A549 (cell line): Measurements from ENCODE around the gene GXYLT2. TPM values are rescaled to one million over a fixed set of nuclear protein-coding genes. Genes with fewer than 3 reads are reported as not detected.

ENCODE experiments used
- ATAC-seq, 2 experiments: fragments of 200-7000 bp in 1 of 2; fragments of >200 bp in 1 of 2; cut with Nextera tagmentation in 1 of 2; cut with Tn5 transposase in 1 of 2; 3 replicates each; pipeline versions ENCODE4 v1.8.0 to v1.9.1; 2018 to 2020; ENCODE audit warnings: mild to moderate bottlenecking in 1 of 2, moderate library complexity in 1 of 2
- CTCF ChIA-PET: fragments of 300-600 bp; sonication (Branson Sonifier 250); formaldehyde crosslinking; extraction: SDS; loops from one replicate; lab custom pipeline; 2021; ENCODE audit warnings: antibody characterized with exemption, inconsistent platforms; lab: Yijun Ruan, JAX
- POLR2A ChIA-PET: fragments of 350-600 bp; formaldehyde crosslinking; extraction: SDS; loops from one replicate; lab custom pipeline; 2021; ENCODE audit warnings: antibody characterized with exemption, inconsistent platforms; lab: Yijun Ruan, JAX
- DNase-seq, 2 experiments: peaks; one replicate each; pipeline versions ENCODE4 v3.0.0 to v3.0.0-alpha.2; 2011 to 2016; ENCODE audit warnings: low read depth in 1 of 2, low spot score in 1 of 2
- FAIRE-seq: peaks from 2 replicates; lab custom pipeline; 2011; peaks lifted over from hg19 to GRCh38; lab: Jason Lieb, UNC
- H3K27ac ChIP-seq, 2 experiments: fragments of >200 bp; sonication (Bioruptor Twin); formaldehyde crosslinking; 3 replicates each; pipeline ENCODE4 v1.5.1; 2016 to 2017
- H3K4me1 ChIP-seq: fragments of >200 bp; sonication (Bioruptor Twin); formaldehyde crosslinking; 3 replicates; pipeline ENCODE4 v1.6.1; 2016
- H3K4me2 ChIP-seq: fragments of >200 bp; sonication (Bioruptor Twin); formaldehyde crosslinking; 3 replicates; pipeline ENCODE4 v1.6.1; 2016
- H3K4me3 ChIP-seq: fragments of >200 bp; sonication (Bioruptor Twin); formaldehyde crosslinking; 3 replicates; pipeline ENCODE4 v1.5.1; 2016
- H3K9me3 ChIP-seq: fragments of >200 bp; sonication (Bioruptor Twin); formaldehyde crosslinking; 3 replicates; pipeline ENCODE4 v1.6.1; 2016
- BHLHE40 ChIP-seq: IDR thresholded peaks from 2 replicates; pipeline ENCODE4 v1.6.1; 2012; ENCODE audit warnings: low read depth, low read length, inconsistent platforms
- CBX8 ChIP-seq: fragments of 200-600 bp; sonication (generic); IDR thresholded peaks from 2 replicates; pipeline ENCODE4 v1.6.1; 2016
- CEBPB ChIP-seq, 2 experiments: fragments of >200 bp in 1 of 2; sonication (Bioruptor Twin) in 1 of 2; formaldehyde crosslinking in 1 of 2; IDR thresholded peaks; 2 replicates each; pipeline ENCODE4 v1.6.1; 2012 to 2016
- E2F6 ChIP-seq: IDR thresholded peaks from 2 replicates; pipeline ENCODE4 v1.6.1; 2012; ENCODE audit warnings: low read depth, borderline replicate concordance
- FOSB ChIP-seq: fragments of 250-450 bp; sonication (Bioruptor Pico); IDR thresholded peaks from 2 replicates; pipeline ENCODE4 v1.5.0; 2020; ENCODE audit warnings: mild to moderate bottlenecking, moderate library complexity
- FOXS1 ChIP-seq: fragments of 250-450 bp; sonication (Bioruptor Pico); IDR thresholded peaks from 2 replicates; pipeline ENCODE4 v1.5.0; 2020; ENCODE audit warnings: mild to moderate bottlenecking, moderate library complexity
- HDAC2 ChIP-seq: fragments of 200-600 bp; sonication (generic); IDR thresholded peaks from 2 replicates; pipeline ENCODE4 v1.6.1; 2016
- HEYL ChIP-seq: fragments of 250-450 bp; sonication (Bioruptor Pico); IDR thresholded peaks from 2 replicates; pipeline ENCODE4 v1.8.0; 2021; ENCODE audit warnings: mild to moderate bottlenecking, moderate library complexity
- HMGXB4 ChIP-seq: fragments of 250-450 bp; sonication (Bioruptor Pico); IDR thresholded peaks from 2 replicates; pipeline ENCODE4 v1.5.0; 2021; ENCODE audit warnings: mild to moderate bottlenecking, moderate library complexity, borderline replicate concordance
- HOXA7 ChIP-seq: fragments of 250-450 bp; sonication (Bioruptor Pico); IDR thresholded peaks from 2 replicates; pipeline ENCODE4 v1.5.0; 2020; ENCODE audit warnings: mild to moderate bottlenecking, moderate library complexity
- MAX ChIP-seq: IDR thresholded peaks from 2 replicates; pipeline ENCODE4 v1.6.1; 2012
- MAZ ChIP-seq: fragments of 150-350 bp; IDR thresholded peaks from 2 replicates; pipeline ENCODE4 v1.6.1; 2014; ENCODE audit warnings: antibody characterized with exemption, low read depth, low read length, borderline replicate concordance
- NPAS2 ChIP-seq: fragments of 250-450 bp; sonication (Bioruptor Pico); IDR thresholded peaks from 2 replicates; pipeline ENCODE4 v1.8.0; 2022; ENCODE audit warnings: mild to moderate bottlenecking, moderate library complexity, borderline replicate concordance
- NR3C1 ChIP-seq: fragments of >200 bp; sonication (Bioruptor Twin); formaldehyde crosslinking; IDR thresholded peaks from 3 replicates; pipeline ENCODE4 v1.6.1; 2017
- PHF8 ChIP-seq: fragments of 200-600 bp; sonication (generic); IDR thresholded peaks from 2 replicates; pipeline ENCODE4 v1.6.1; 2016; ENCODE audit warnings: low read depth, mild to moderate bottlenecking, antibody characterized with exemption, moderate library complexity, borderline replicate concordance
- POLR2AphosphoS2 ChIP-seq: conservative IDR thresholded peaks from 2 replicates; pipeline ENCODE4 v1.6.1; 2012; ENCODE audit warnings: low read length, improper control_type of control experiment, inconsistent platforms
- RCOR1 ChIP-seq: fragments of 150-350 bp; IDR thresholded peaks from 2 replicates; pipeline ENCODE4 v1.6.1; 2014; ENCODE audit warnings: antibody characterized with exemption, low read length, low read depth
- RFX5 ChIP-seq: fragments of 450-650 bp; IDR thresholded peaks from 2 replicates; pipeline ENCODE4 v1.7.1; 2014; ENCODE audit warnings: antibody characterized with exemption, mild to moderate bottlenecking, moderate library complexity
- RNF2 ChIP-seq: fragments of 200-600 bp; sonication (generic); IDR thresholded peaks from 2 replicates; pipeline ENCODE4 v1.6.1; 2016; ENCODE audit warnings: low read depth, mild to moderate bottlenecking, antibody characterized with exemption, moderate library complexity, borderline replicate concordance
- SMC3 ChIP-seq: fragments of >200 bp; sonication (Bioruptor Twin); formaldehyde crosslinking; IDR thresholded peaks from 3 replicates; pipeline ENCODE4 v1.6.1; 2018; ENCODE audit warnings: inconsistent platforms
- TFCP2L1 ChIP-seq: fragments of 250-450 bp; sonication (Bioruptor Pico); IDR thresholded peaks from 2 replicates; pipeline ENCODE4 v1.5.0; 2021; ENCODE audit warnings: mild to moderate bottlenecking
- USF2 ChIP-seq: fragments of 450-650 bp; IDR thresholded peaks from 2 replicates; pipeline ENCODE4 v1.6.1; 2014; ENCODE audit warnings: antibody characterized with exemption
- ZFP36 ChIP-seq: fragments of 450-650 bp; IDR thresholded peaks from 2 replicates; pipeline ENCODE4 v1.6.1; 2014; ENCODE audit warnings: borderline replicate concordance; ENCODE audit not compliant: partially characterized antibody
- WGBS: methylation state at CpG from one replicate; pipeline ENCODE4 v1.1.6; 2017; ENCODE audit errors: missing lambda C conversion rate; 5-methylcytosine and 5-hydroxymethylcytosine counted together
- polyA plus RNA-seq, 4 experiments: library from polyadenylated mRNA; depleted of rRNA in 3 of 4; stranded (reverse); fragments of >200 nt; fragmentation: RNase III in 1 of 4; extraction: RNeasy Plus Mini Kit Qiagen cat#74134 plus additional on column Dnase treatment in 1 of 4; gene quantifications; 2 replicates in 3 of 4; 3 replicates in 1 of 4; pipeline ENCODE4 v1.2.3, GENCODE V29; 2011 to 2017

The GXYLT2 gene
- polyA plus RNA-seq, 2 of the 4 experiments (the other 2 are of a cell fraction), result 1.9 to 3.3 TPM

GRCh38 chr3:72896996-72897757 lies 9.3 kb downstream of the GXYLT2 start:
- Histone ChIP-seq H3K4me2 (no peak overlapping the region), H3K27ac (no peak overlapping the region), H3K9me3 (no peaks in the 10 kb centered on the region), H3K4me3 (no peak overlapping the region), H3K4me1 (peaks cover 9% of the 10 kb centered on the region)
- ChIA-PET CTCF (interaction anchor here (2.2 kb wide), 1 partner anchor 10 kb away, joined by 10 read pairs; the partner anchor contains the start of gene GXYLT2), POLR2A (no interaction called here)
- no peak for FAIRE-seq
- ATAC-seq, result no peak
- TF ChIP-seq HEYL (CRISPR knock-in tag), result no peak
- no peak for TF ChIP-seq FOXS1 (CRISPR knock-in tag)
- no peak for TF ChIP-seq SMC3
- TF ChIP-seq NPAS2, result no peak
- no peak for TF ChIP-seq BHLHE40
- TF ChIP-seq CBX8, result no peak
- DNase-seq, result no peak
- 73% methylated on average over 4 of the region's 4 CpGs for WGBS

- Histone ChIP-seq H3K4me2 (no peak overlapping the region), H3K9me3 (no peaks in the 10 kb centered on the region)
- POLR2A ChIA-PET, result no interaction called here
- no peak for FAIRE-seq
- TF ChIP-seq USF2 (no peak), NR3C1 (no peak), MAZ (no peak), MAX (no peak), POLR2AphosphoS2 (no peak), RCOR1 (no peak), E2F6 (no peak), HMGXB4 (CRISPR knock-in tag) (no peak), RFX5 (no peak), RNF2 (no peak), TFCP2L1 (no peak), CEBPB (IDR thresholded peaks at IDR 0.05) (no peak), HOXA7 (CRISPR knock-in tag) (no peak), HDAC2 (no peak), ZFP36 (no peak), FOSB (CRISPR knock-in tag) (no peak), PHF8 (no peak)
- TF ChIP-seq, all 56 proteins: peak for 0
- no peak overlapping the region for H3K27ac ChIP-seq
- ATAC-seq (no peak), DNase-seq (no peak)
- CTCF ChIA-PET, result interaction anchor here (2.2 kb wide), 1 partner anchor 10 kb away, joined by 10 read pairs; the partner anchor contains the start of gene GXYLT2
- peaks cover 10% of the 10 kb centered on the region; the same call in 2 of the 3 replicates for H3K4me1 ChIP-seq
- H3K4me3 ChIP-seq, result no peak overlapping the region
Observed at GRCh38 chr3:72897758-72898007, 9.8 kb downstream of the GXYLT2 start.
